ENCODE measurements around the gene GOLGA8K. TPM values are rescaled to one million over a fixed set of nuclear protein-coding genes. Genes with fewer than 3 reads are reported as not detected.
"Not testable (repeated sequence)": the region's sequence is repeated elsewhere in the genome, so short reads cannot be mapped to it uniquely, and the experiment has no call there.

GOLGA8K gene, protein sequence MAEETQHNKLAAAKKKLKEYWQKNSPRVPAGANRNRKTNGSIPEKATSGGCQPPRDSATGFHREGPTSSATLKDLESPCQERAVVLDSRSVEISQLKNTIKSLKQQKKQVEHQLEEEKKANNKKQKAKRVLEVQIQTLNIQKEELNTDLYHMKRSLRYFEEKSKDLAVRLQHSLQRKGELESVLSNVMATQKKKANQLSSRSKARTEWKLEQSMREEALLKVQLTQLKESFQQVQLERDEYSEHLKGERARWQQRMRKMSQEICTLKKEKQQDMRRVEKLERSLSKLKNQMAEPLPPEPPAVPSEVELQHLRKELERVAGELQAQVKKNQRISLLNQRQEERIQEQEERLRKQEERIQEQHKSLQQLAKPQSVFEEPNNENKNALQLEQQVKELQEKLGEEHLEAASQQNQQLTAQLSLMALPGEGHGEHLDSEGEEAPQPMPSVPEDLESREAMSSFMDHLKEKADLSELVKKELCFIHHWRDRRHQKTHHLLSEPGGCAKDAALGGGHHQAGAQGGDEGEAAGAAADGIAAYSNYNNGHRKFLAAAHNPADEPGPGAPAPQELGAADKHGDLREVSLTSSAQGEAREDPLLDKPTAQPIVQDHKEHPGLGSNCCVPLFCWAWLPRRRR
- total RNA-seq, result 0.83 TPM
- long read RNA-seq, result 0 reads

DNA sequence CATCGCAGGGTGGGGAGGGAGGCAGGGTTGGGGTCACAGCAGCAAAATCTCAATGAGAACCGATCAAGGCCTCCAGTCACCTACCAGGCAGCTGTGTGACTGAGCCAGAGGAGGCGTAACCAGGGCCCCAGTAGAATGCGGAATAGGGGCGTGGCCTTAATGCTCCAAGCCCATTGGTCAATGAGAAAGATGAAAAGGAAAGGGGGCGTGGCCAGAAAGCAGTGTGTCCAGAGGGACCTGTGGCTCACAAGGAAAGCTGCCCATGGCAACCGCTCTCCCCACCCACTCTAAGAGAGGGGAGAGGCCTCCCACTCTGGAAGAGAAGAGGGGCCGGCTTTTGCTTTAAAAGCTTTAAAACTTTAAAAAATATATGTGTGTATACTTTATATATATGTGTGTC lies at the start of gene GOLGA8K:
TSS of gene GOLGA8K (minus strand) at position 101 of the 400 bp plus-strand sequence. CDS start at position 3, 98 bp downstream.
- intact Hi-C loops (cut with DNase I); DNase-seq (ENCODE audit: low spot score): not testable (repeated sequence)

DNA sequence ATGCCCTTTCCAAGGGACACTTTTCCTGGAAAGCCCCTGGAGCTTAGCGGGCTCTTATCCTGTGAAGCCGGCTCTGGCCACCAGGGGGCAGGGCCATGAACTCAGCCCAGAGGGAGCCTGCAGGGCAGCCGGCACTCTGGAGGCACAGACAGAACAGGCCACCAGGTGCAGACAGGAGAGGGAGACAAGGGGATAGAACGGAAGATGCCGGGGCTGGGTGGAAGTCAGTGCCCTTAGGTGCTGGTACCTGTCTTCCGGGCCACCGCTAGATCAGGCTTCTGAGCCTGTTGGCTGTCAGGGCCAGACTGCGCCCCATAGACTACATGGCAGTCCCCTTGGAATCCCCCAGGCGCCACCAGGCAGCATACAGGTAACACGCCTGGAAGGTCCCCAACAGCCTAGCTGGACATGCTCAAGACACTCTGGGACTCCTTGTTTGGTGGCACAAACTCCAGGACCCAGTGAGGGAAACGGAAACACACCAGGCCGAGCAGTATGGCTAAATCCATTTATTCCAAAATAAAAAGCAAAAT lies 37.4 kb upstream of the GOLGA8K start:
- DNase-seq (ENCODE audit: low spot score); intact Hi-C loops (cut with DNase I): not testable (repeated sequence)

DNA sequence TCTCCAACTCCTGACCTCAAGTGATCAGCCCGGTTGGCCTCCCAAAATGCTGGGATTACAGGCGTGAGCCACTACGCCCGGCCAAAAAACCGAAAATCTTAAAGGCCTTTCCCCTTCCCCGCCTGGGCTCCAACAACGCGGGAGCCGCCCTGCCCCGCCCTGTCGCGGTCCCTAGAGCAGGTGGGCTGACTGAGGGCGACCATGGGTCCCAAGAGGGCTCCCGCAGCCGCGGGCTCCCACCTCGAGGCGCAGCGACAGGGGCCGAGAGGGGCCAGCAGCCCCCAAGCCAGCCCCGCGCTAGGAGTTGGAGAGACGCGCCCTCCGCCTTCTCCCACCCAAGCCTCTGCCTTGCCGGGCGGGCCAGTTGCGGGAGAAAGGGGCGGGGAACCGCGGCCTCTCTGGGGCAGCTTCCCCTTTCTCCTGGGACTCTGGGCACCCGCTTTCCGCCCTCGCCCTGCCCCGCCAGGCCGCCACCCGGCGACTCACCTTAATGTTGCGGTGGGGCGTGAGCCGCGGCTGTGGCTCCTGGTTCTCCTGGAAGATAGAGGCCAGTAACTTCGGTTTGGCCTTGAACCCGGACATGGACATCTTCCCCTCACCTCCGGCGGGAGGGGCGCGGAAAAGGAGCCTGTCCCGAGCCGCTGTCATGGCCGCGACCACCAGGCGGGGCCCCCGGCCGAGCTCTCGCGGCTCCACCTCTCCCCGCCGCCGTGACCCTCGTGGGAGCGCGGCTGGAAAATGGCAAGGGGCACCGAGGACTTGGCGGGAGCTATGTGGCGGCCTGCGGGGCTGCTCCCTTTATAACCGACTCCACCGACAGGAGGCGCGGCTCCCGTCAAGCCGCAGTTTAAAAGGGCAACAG lies 31.2 kb upstream of the GOLGA8K start:
- intact Hi-C loops (cut with DNase I); DNase-seq (ENCODE audit: low spot score): not testable (repeated sequence)

DNA sequence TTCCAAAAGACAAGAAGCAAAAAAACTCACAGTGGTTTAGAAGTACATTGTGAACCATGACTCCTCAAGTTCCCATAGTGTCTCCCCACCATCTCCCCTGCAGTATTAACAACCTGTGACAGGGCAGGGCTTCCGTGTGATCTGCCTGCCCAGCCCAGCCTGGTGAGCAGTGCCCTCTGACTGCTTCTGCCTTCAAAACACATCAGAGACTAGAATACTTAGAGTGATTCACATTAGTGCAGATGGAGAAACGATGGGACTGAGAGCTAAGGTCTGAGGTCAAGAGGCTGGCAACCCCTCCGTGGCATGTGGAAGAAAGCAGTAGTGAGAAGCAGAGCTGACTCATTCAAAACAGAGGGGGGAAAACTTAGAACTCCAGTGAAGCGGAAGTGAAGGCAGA lies 24.5 kb upstream of the GOLGA8K start:
- intact Hi-C loops (cut with DNase I); DNase-seq (ENCODE audit: low spot score): not testable (repeated sequence)

DNA sequence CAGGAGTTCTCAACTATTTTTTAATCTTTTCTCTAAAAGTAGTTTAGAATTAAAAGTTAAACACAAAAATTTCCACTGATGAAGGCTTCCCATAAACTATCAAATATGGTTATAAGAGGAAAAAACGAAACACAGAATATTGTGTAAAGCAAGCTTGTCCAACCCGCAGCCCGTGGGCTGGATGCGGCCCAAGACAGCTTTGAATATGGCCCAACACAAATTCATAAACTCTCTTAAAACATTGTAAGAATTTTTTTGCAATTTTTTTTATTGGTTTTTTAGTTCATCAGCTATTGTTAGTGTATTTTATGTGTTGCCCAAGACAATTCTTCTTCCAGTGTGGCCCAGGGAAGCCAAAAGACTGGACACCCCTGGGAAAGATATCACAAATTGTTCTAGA lies 23.4 kb upstream of the GOLGA8K start:
- intact Hi-C loops (cut with DNase I); DNase-seq (ENCODE audit: low spot score): not testable (repeated sequence)

DNA sequence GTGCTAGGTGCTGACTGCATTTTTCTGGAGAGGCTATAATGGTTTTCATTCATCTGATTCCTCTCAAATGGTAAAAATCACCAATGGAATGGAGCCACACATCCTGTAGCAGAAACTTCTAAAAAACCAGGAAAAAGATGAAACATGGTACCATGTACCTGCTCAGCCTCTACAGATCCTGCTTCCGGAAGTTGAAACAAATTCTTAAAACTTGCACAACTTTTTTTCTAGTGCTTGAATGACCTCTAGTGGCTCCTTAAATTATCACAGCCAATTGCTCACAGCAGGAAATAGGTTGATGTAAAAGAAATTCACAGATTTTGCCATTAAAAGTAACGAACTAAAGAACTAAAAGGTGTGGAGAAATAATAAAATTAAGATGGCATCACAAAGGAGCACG lies 4.8 kb upstream of the GOLGA8K start:
- intact Hi-C loops (cut with DNase I); DNase-seq (ENCODE audit: low spot score): not testable (repeated sequence)

DNA sequence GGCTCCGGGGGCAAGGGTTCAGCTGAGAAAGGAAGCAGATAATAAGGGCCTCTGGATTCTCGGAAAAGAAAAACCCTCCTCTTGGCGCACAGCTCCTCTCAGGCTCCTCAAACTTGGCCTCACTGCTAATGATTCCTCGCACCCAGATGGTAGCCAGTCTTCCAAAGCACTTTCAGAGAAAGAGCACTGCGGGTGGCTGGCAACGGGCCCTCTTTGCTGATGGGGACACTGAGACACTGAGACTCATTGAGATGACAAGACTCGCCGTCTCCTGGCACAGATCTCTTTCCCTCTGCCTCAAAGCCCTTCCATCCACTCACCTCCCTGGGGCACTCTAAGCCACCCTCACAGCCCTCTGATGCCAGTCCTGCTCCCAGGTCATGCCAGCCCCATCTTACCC lies 6.6 kb downstream of the GOLGA8K start:
- intact Hi-C loops (cut with DNase I); DNase-seq (ENCODE audit: low spot score): not testable (repeated sequence)

DNA sequence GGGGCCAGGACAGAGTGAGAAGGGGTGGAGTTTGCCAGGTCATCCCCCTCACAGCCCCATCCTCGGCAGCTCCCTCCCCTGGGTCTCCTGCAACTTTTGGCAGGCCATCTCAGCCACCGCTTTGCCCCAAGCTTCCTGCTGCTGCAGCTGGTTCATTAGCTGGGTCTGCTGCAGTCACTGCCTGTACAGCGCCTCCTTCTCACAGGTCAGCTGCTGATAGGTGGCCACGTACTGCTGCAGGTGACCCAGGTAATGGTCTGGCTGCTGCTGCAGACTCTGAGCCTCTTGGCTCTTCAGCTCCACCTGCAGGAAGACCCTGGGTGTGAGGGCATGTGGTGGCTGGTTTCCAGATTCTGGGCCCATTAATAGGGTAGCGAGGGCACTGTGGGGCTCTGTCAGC lies 8.3 kb downstream of the GOLGA8K start:
- intact Hi-C loops (cut with DNase I); DNase-seq (ENCODE audit: low spot score): not testable (repeated sequence)

DNA sequence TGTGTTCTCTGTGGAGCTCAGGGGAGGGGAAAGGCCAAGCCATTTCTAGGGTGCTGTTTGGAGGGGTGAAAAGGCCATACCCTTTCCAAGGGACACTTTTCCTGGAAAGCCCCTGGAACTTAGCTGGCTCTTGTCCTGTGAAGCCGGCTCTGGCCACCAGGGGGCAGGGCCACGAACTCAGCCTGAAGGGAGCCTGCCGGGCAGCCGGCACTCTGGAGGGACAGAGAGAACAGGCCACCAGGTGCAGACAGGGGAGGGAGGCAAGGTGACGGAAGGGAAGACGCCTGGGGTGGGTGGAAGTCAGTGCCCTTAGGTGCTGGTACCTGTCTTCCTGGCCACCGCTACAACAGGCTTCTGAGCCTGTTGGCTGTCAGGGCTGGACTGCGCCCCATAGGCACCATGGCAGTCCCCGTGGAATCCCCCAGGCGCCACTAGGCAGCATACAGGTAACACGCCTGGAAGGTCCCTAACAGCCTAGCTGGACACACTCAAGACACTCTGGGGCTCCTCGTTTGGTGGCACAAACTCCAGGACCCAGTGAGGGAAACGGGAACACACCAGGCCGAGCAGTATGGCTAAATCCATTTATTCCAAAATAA lies 14.9 kb downstream of the GOLGA8K start:
- intact Hi-C loops (cut with DNase I); DNase-seq (ENCODE audit: low spot score): not testable (repeated sequence)

DNA sequence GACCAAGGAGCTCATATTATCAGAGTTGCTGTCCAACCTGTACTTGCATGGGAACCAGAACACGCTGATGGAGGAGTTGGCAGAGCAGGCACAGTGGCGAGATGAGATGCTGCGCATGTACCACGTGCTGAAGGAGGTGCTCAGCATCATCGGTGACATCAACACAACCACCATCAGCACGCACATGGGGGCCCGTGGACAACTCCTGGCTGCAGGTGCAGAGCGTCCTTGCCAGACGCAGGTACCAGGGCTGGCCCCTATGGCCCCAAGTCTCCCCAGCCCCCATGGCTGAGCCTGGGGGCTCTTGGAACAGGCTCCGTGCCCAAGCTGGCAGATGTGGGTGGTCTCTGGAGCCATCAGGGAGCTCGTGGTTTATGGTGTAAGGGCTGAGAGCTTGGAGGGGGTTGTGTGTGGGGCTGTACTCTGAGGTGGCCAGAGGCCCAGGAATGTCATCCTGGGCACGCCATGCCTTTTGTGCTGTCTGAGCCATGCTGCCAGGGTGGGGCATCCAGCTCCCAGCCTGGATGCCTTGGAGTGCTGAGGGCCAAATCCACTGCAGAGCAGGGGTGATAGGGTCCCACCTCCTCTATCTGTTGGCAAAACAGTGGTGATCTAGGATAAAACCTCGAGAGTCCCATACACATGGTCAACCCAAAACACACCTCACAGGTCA lies 17.1 kb downstream of the GOLGA8K start:
- intact Hi-C loops (cut with DNase I); DNase-seq (ENCODE audit: low spot score): not testable (repeated sequence)

DNA sequence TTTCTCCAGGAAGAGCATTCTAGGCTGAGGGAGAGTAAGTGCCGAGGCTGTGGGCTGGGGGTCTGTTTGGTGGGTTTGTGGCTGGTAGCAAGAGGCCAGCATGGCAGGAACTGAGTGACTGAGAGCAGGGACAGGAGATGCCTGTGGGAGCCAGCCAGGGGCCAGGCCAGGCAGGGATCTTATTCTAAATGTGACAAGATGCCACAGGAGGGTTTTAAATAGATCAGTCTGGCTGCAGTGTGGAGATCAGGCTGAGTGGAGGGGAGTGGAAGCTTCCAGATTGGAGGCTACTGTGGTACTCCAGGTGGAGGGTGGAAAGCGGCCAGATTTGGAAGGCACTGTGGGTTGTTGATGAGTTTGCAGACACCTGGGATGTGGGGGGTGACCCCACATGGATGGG lies 28.9 kb downstream of the GOLGA8K start:
- intact Hi-C loops (cut with DNase I); DNase-seq (ENCODE audit: low spot score): not testable (repeated sequence)

DNA sequence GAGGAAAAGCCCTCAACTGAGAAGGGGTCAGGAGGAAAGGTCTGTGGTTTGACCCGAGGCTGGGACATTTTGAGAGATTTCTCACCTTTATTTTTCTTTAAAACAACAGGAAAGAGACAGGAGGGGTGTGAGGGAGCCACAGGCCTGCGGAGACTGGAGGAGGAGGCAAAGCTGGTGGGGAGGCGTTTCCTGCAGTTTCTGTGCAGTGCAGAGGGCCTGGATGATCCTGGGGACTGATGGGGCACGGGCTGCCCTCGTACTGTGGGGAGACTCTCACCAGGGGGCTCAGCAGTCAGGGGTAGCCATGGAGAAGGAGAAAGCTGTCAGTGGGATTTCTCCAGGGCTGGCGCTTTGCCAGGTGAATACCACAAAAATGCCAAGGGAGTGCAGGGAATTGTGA lies 29.4 kb downstream of the GOLGA8K start:
- intact Hi-C loops (cut with DNase I); DNase-seq (ENCODE audit: low spot score): not testable (repeated sequence)

DNA sequence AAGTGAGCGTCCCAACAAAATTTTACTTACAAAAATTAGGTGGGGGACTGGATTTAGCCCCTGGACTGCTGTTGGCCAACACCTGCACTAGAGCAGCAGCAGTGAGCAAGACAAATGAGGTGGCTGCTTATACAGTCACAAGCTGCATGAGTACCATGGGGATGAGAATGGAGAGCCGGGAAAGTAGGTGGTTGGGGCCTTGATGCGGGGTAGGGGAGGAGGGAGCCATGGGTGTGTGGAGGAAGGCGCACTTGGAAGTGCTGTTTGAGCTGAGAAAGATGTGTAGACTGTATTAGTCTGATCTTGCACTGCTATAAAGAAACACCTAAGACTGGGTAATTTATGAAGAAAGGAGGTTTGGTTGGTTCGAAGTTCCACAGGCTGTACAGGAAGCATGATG lies 31.0 kb downstream of the GOLGA8K start:
- DNase-seq (ENCODE audit: low spot score); intact Hi-C loops (cut with DNase I): not testable (repeated sequence)

DNA sequence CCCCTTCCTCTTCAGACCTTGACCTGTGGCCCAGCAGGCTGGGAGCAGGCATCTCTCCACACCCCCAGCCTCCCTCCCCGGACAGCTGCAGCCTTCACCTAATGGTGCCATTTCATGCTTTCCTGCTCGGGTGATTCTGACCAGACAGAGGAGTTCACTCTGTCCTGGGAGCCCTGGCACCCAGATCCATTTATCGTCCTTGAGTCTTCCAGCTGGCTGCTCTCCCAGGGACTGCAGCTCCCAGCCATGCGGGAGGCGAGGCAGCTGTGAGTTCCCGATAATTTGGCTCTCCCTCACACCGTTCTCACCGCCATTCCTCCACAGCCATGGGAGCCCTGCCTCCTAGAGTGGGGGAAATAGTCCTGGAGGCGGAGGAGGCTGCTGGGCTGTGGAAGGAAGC lies 32.6 kb downstream of the GOLGA8K start:
- DNase-seq (ENCODE audit: low spot score); intact Hi-C loops (cut with DNase I): not testable (repeated sequence)

DNA sequence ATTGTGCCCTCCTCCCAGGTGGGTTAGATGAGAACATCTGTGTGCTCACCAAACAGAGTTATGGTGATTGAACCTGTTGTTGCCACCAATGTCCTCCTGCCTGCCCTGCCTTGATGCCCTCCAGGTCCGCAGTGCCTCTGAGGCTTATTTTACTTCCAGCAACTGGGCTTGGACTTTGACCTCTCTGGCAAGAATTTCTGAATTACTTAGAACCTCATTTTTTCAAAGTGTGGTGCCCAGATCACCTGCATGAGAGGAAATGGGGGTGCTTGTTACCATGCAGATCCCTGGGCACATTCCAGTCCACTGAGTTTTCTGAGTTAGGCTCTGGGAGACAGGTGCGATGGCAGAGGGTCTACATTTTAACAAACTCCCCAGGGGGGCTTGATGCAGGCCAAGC lies 33.0 kb downstream of the GOLGA8K start:
- DNase-seq (ENCODE audit: low spot score); intact Hi-C loops (cut with DNase I): not testable (repeated sequence)

DNA sequence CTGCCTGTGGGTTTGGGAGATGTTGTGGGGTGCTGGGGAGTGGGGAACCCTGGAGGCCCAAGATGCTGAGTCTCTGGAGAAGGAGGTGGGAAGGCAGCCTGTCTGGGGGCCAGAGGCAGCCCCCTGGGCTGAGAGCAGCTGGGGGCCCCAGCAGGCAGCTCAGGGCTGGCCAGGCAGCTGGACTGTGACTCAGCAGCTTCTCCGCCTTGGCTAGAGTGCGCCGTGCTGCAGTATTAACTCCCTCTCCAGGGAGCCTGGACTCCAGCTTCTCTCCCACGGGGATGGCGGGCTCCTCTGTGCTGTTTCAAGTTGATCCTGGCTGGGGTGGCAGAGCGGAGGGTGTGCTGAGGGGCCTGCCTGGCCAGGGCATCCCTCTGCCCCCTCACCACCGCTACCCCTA lies 36.6 kb downstream of the GOLGA8K start:
- intact Hi-C loops (cut with DNase I); DNase-seq (ENCODE audit: low spot score): not testable (repeated sequence)

DNA sequence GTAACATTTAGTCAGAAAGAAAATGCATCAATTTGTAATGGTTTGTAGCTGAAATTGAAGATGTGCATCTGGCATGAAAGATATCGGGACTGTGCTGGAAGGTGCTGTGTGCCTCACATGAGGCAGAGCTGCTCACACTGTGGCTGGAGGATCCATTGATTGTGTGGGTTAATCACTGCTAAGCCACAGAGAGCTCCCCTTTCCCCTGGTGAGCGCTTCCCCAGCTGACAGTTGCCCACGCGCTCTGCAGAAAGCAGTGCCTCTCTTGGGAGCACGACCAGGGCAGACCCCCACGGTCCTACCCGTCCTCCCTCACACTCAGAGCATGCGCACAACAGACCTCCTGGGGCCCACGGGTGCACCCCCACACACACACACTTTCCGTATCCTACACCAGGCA lies 37.1 kb downstream of the GOLGA8K start:
- DNase-seq (ENCODE audit: low spot score); intact Hi-C loops (cut with DNase I): not testable (repeated sequence)

DNA sequence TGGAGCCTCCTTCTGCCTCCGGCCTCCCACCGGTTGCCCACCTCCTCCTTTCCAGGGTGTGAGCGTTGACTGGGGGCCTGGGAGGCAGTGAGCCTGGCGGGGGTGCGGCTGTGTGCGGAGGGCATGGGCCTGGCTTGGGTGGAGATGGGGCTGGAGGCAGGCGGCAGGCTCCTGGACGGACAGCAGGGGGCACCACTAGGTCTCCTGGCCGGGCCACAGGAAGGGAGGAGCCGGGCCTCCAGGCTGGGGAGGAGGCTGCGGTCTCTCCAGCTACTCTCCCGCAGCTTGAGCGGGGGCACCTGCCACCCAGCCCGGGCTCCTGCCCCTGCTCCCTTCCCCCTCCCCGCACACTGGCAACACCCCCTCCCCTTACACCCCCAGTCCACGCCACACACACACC lies 38.1 kb downstream of the GOLGA8K start:
- intact Hi-C loops (cut with DNase I); DNase-seq (ENCODE audit: low spot score): not testable (repeated sequence)

DNA sequence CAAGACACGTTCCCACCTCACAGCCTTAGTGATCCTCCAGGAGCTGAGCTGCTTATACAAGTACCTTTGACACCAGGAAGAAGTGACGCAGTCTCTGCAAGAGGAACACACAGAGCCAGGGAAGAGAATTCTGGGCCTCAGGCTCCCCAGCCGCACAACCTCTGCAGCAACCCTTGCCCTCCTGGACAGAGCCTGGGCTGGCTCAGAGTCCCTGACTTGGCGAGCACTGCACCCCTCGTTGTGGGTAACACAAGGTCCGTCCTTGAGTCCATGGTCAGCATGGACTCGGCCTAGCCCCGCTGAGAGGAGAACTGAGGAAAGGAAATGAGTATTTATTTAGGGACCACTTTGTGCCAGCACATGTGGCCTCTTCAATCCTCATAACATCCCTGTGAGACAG lies 39.6 kb downstream of the GOLGA8K start:
- intact Hi-C loops (cut with DNase I); DNase-seq (ENCODE audit: low spot score): not testable (repeated sequence)

All from cardiac septum (tissue), 1 donor.